ENCODE results near the gene QRFP. TPM values are rescaled to one million over a fixed set of nuclear protein-coding genes. Genes with fewer than 3 reads are reported as not detected.

The QRFP gene
- polyA plus RNA-seq, 2 of the 4 experiments (the other 2 are of a cell fraction): not detected

- Histone ChIP-seq H3K4me3 (no peak overlapping the region), H3K9me3 (no peaks in the 10 kb centered on the region), H3K4me2 (no peak overlapping the region), H3K27ac (0 out of 6 replicates have a peak overlapping the region, but pooled peaks of 1 of the 2 experiments have one; percentile 21), H3K4me1 (no peaks in the 10 kb centered on the region)
- DNase-seq (ENCODE audit: low read depth in 1 of 2, low spot score in 1 of 2): peak; percentile 35 to 67
- TF ChIP-seq RARB (CRISPR knock-in tag; IDR thresholded peaks at IDR 0.05) (no peak), CHD2 (IDR thresholded peaks at IDR 0.05; ENCODE audit: low read length, partially characterized antibody) (no peak), GATA3 (IDR thresholded peaks at IDR 0.05; ENCODE audit: borderline replicate concordance) (no peak), MAFK (IDR thresholded peaks at IDR 0.05; ENCODE audit: partially characterized antibody) (no peak), ELK1 (IDR thresholded peaks at IDR 0.05; ENCODE audit: low read depth, low read length) (no peak), HOXB13 (CRISPR knock-in tag; IDR thresholded peaks at IDR 0.05; ENCODE audit: low read depth) (no peak), HOXB5 (CRISPR knock-in tag; IDR thresholded peaks at IDR 0.05) (no peak), HEYL (CRISPR knock-in tag; IDR thresholded peaks at IDR 0.05) (no peak), BHLHE40 (IDR thresholded peaks at IDR 0.05; ENCODE audit: low read depth, low read length) (no peak), NPAS2 (CRISPR knock-in tag; IDR thresholded peaks at IDR 0.05; ENCODE audit: borderline replicate concordance) (no peak), NR3C1 (IDR thresholded peaks at IDR 0.05) (no peak), USF2 (IDR thresholded peaks at IDR 0.05) (peak; percentile 22; the same call in 1 of the 2 replicates), RAD21 (conservative IDR thresholded peaks at IDR 0.05 in 1 of 2, IDR thresholded peaks at IDR 0.05 in 1 of 2) (peak; percentile 73 to 82), CTCF (IDR thresholded peaks at IDR 0.05) (peak; percentile 48), HES2 (IDR thresholded peaks at IDR 0.05) (no peak), REST (IDR thresholded peaks at IDR 0.05) (no peak), TFCP2L1 (CRISPR knock-in tag; IDR thresholded peaks at IDR 0.05) (no peak), CBX8 (IDR thresholded peaks at IDR 0.05) (no peak), EHMT2 (IDR thresholded peaks at IDR 0.05; ENCODE audit: low read depth) (no peak), FOSL2 (IDR thresholded peaks at IDR 0.05) (no peak), FOSL2 (CRISPR knock-in tag; IDR thresholded peaks at IDR 0.05) (no peak), ATOH8 (CRISPR knock-in tag; IDR thresholded peaks at IDR 0.05; ENCODE audit: low read depth) (no peak), MAZ (IDR thresholded peaks at IDR 0.05; ENCODE audit: borderline replicate concordance, low read depth, low read length) (no peak), SMC3 (IDR thresholded peaks at IDR 0.05) (peak; percentile 70), ZSCAN20 (CRISPR knock-in tag; IDR thresholded peaks at IDR 0.05) (no peak), EP300 (IDR thresholded peaks at IDR 0.05) (no peak)
- POLR2A ChIA-PET: no interaction called here
- no peak for FAIRE-seq
- CTCF ChIA-PET: interaction anchor here (0.7 to 5.9 kb wide), 37 partner anchors 8 to 192 kb away, joined by 3 to 97 read pairs (median 4); partner anchors contain the start of gene FIBCD1
- peak; percentile 63 to 79 for ATAC-seq
- 83% methylated on average over 26 of the region's 34 CpGs for WGBS (ENCODE audit: missing lambda C conversion rate)
These were observed 3.1 kb downstream of the QRFP start for GRCh38 chr9:130893341-130894101.

All from A549 (cell line).